Epithelial cell of prostate (primary cell): ENCODE data around the gene ARNT2.
"Not testable (repeated sequence)": the region's sequence is repeated elsewhere in the genome, so short reads cannot be mapped to it uniquely, and the experiment has no call there.

Source experiments
- DNase-seq: peaks from one replicate; pipeline ENCODE4 v3.0.0-alpha.2; 2011; ENCODE audit warnings: low read depth, low spot score
- H3K27ac ChIP-seq: fragments of 450-650 bp; 2 replicates; pipeline ENCODE4 v1.5.1; 2017; ENCODE audit warnings: mild to moderate bottlenecking

The ARNT2 gene

GRCh38 chr15:80404057-80404760 lies at the start of gene ARNT2:
Gene ARNT2, plus strand, starts transcription at chr15:80404382. Its CDS starts 134 bp downstream, at chr15:80404516.
- no peak for DNase-seq
- no peak within 1 kb of the TSS for H3K27ac ChIP-seq

- H3K27ac ChIP-seq: no peak overlapping the region
- no peak for DNase-seq
These were observed 37.1 kb upstream of the ARNT2 start for GRCh38 chr15:80367094-80367493.

GRCh38 chr15:80367661-80368060 lies 36.5 kb upstream of the ARNT2 start:
- no peak for DNase-seq
- H3K27ac ChIP-seq: no peak overlapping the region

GRCh38 chr15:80371924-80372323 lies 32.3 kb upstream of the ARNT2 start:
- DNase-seq: no peak
- H3K27ac ChIP-seq: no peak overlapping the region

- DNase-seq: no peak
- H3K27ac ChIP-seq: no peak overlapping the region
These were observed 29.7 kb upstream of the ARNT2 start for GRCh38 chr15:80374441-80374840.

- no peak for DNase-seq
- H3K27ac ChIP-seq: no peak overlapping the region
These were observed 28.0 kb upstream of the ARNT2 start for GRCh38 chr15:80375968-80376891.

GRCh38 chr15:80379693-80380092 lies 24.5 kb upstream of the ARNT2 start:
- no peak for DNase-seq
- H3K27ac ChIP-seq: no peak overlapping the region

GRCh38 chr15:80380154-80380553 lies 24.0 kb upstream of the ARNT2 start:
- no peak for DNase-seq
- H3K27ac ChIP-seq: no peak overlapping the region

- H3K27ac ChIP-seq: no peak overlapping the region
- DNase-seq: no peak
These were observed 21.9 kb upstream of the ARNT2 start for GRCh38 chr15:80382285-80382684.

GRCh38 chr15:80384432-80384831 lies 19.8 kb upstream of the ARNT2 start:
- no peak overlapping the region for H3K27ac ChIP-seq
- no peak for DNase-seq

- no peak overlapping the region for H3K27ac ChIP-seq
- DNase-seq: no peak
These were observed 18.0 kb upstream of the ARNT2 start for GRCh38 chr15:80386151-80386550.

- DNase-seq: no peak
- no peak overlapping the region for H3K27ac ChIP-seq
These were observed 15.9 kb upstream of the ARNT2 start for GRCh38 chr15:80388326-80388725.

GRCh38 chr15:80389370-80389769 lies 14.8 kb upstream of the ARNT2 start:
- H3K27ac ChIP-seq: no peak overlapping the region
- DNase-seq: no peak

- not testable (repeated sequence) for DNase-seq, H3K27ac ChIP-seq
These were observed 13.2 kb upstream of the ARNT2 start for GRCh38 chr15:80390942-80391341.

- no peak overlapping the region for H3K27ac ChIP-seq
- no peak for DNase-seq
These were observed 8.6 kb upstream of the ARNT2 start for GRCh38 chr15:80395616-80396015.

GRCh38 chr15:80396096-80396495 lies 8.1 kb upstream of the ARNT2 start:
- DNase-seq: no peak
- no peak overlapping the region for H3K27ac ChIP-seq

GRCh38 chr15:80399508-80399907 lies 4.7 kb upstream of the ARNT2 start:
- DNase-seq: no peak
- H3K27ac ChIP-seq: no peak overlapping the region

- no peak overlapping the region for H3K27ac ChIP-seq
- no peak for DNase-seq
These were observed 2.7 kb upstream of the ARNT2 start for GRCh38 chr15:80401456-80401855.

GRCh38 chr15:80402339-80402738 lies 1.8 kb upstream of the ARNT2 start:
- H3K27ac ChIP-seq: no peak overlapping the region
- no peak for DNase-seq

GRCh38 chr15:80403712-80404056 lies 498 bp upstream of the ARNT2 start:
- H3K27ac ChIP-seq: no peak overlapping the region
- DNase-seq: no peak

- no peak for DNase-seq
- H3K27ac ChIP-seq: no peak overlapping the region
These were observed 775 bp downstream of the ARNT2 start for GRCh38 chr15:80404761-80405553.
